Right lobe of liver (tissue), 6 donors: Measurements from ENCODE around the gene RHBDD1. TPM values are rescaled to one million over a fixed set of nuclear protein-coding genes. Genes with fewer than 3 reads are reported as not detected.

Source experiments
- ATAC-seq, 4 donors: fragments of 200-7000 bp; cut with Tn5 transposase; one replicate each; pipeline ENCODE4 v1.9.1; 2020; ENCODE audit warnings: mild to moderate bottlenecking in 4 of 4, moderate library complexity in 4 of 4
- DNase-seq, 3 donors: peaks; one replicate each; pipeline ENCODE4 v3.0.0-alpha.2; 2020
- H3K27ac ChIP-seq, 3 donors: fragments of 200-600 bp; one replicate each; pipeline ENCODE4 v1.8.0; 2022
- H3K27me3 ChIP-seq, 2 donors: fragments of 200-600 bp; one replicate each; pipeline ENCODE4 v1.8.0; 2022
- H3K36me3 ChIP-seq, 4 donors: fragments of 200-600 bp; sonication (generic) in 1 of 4; one replicate each; pipeline versions ENCODE4 v1.5.1 to v1.8.0; 2017 to 2022; ENCODE audit warnings: control low read depth in 1 of 4
- H3K4me1 ChIP-seq, 4 donors: fragments of 200-600 bp; sonication (generic) in 1 of 4; one replicate each; pipeline versions ENCODE4 v1.5.1 to v1.8.0; 2017 to 2022; ENCODE audit warnings: control low read depth in 1 of 4
- H3K4me3 ChIP-seq, 3 donors: fragments of 200-600 bp; one replicate each; pipeline ENCODE4 v1.8.0; 2022
- H3K9me3 ChIP-seq, 4 donors: fragments of 200-600 bp; sonication (generic) in 1 of 4; one replicate each; pipeline versions ENCODE4 v1.5.1 to v1.8.0; 2017 to 2022; ENCODE audit warnings: control low read depth in 1 of 4
- POLR2A ChIP-seq: fragments of 450-650 bp; IDR thresholded peaks from one replicate; pipeline ENCODE4 v1.6.1; 2017; ENCODE audit warnings: antibody characterized with exemption, mild to moderate bottlenecking
- WGBS: methylation state at CpG from one replicate; pipeline ENCODE4 v1.1.6; 2018; ENCODE audit warnings: low coverage, low lambda C conversion rate; ENCODE audit not compliant: insufficient coverage; ENCODE audit errors: missing lambda C conversion rate; 5-methylcytosine and 5-hydroxymethylcytosine counted together
- intact Hi-C, 2 donors: fragments of 100-400 bp; cut with DNase I; formaldehyde crosslinking; loops; one replicate each; pipeline versions ENCODE4 v1.11.2 to v1.14.1; 2022
- total RNA-seq, 6 experiments: library from RNA; depleted of rRNA in 2 of 6; stranded (reverse); fragments of >200 nt in 2 of 6; fragmentation: NEBNext Ultra II Directional in 3 of 6; extraction: Animal tissue kit (Norgen Biotek cat#: 25700) in 3 of 6; gene quantifications; one replicate each; pipeline versions ENCODE4 v1.1.0 to v1.2.4, GENCODE V29; 2016 to 2023
- TF ChIP-seq, protein P1 (sequence below), 4 donors: fragments of 200-600 bp in 3 of 4; fragments of 450-650 bp in 1 of 4; IDR thresholded peaks; one replicate each; pipeline versions ENCODE4 v1.5.1 to v1.8.0; 2016 to 2022; ENCODE audit warnings: antibody characterized with exemption in 4 of 4, mild to moderate bottlenecking in 2 of 4
- donor health status: DM: no; HTN: yes; CAD: no.
- donor health status: DM: no; HTN: no; CAD: no.
- donor health status: DM: no; HTN: no; CAD: no.
- donor health status: DM: no; HTN: yes; CAD: no.
- donor health status: DM: no; HTN: yes; CAD: no.

Gene RHBDD1
- total RNA-seq, 6 experiments from 2014 or later = 14.7 to 25.3 (median 21.0) TPM

DNA sequence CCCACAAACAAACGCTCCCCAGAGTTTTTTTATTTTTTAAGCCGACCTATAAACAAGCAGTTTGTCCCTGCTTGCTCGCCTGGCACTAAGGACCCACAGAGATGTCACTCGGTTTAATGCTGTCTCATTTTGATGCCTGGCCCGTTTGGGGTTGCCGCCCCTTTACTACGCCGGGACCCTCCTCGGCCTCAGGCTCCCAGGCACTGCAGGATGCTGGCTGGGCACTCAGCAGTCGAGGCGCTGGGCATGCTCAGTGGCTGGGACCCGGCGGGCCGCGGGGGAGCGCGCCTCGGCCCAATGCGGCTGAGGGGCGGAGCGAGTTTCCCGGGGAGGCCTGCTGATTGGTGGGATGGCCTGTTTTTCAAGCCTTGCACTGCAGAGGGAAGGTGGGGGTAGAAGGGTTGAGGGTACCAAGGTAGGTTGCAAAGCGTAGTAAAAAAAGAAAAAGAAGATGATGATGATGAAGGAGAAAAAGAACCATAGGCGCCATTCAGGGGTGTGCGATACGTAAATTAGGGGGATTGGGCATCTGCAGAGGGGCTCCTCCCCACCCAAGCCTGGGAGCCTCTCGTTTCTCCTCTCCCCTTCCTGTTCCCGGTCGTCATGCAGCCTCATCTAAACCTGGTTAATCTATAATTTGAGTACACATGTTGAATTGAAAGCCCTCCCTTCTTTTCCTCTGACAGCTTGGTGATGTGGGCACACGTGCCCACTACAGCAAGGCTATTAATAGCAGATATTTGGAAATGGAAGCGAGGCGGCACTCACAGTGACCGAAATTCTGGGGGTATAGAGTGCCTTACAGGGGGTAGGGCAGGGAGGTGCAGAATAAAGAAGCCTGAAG lies 34.7 kb upstream of the RHBDD1 start:
- Histone ChIP-seq H3K4me1 (peaks cover 0 to 17% (median 7%) of the 10 kb centered on the region in 4 donors), H3K27me3 (no peaks in the 10 kb centered on the region), H3K27ac (peak overlapping the region; percentile 91 to 99 (median 98)), H3K9me3 (no peaks in the 10 kb centered on the region), H3K4me3 (peak overlapping the region; percentile 32 to 74 (median 73)), H3K36me3 (no peaks in the 10 kb centered on the region)
- intact Hi-C loops = no loop called here
- ATAC-seq = peak; percentile 59 to 81 (median 70)
- TF ChIP-seq POLR2A = peak; percentile 77
- TF ChIP-seq, protein P1, sequence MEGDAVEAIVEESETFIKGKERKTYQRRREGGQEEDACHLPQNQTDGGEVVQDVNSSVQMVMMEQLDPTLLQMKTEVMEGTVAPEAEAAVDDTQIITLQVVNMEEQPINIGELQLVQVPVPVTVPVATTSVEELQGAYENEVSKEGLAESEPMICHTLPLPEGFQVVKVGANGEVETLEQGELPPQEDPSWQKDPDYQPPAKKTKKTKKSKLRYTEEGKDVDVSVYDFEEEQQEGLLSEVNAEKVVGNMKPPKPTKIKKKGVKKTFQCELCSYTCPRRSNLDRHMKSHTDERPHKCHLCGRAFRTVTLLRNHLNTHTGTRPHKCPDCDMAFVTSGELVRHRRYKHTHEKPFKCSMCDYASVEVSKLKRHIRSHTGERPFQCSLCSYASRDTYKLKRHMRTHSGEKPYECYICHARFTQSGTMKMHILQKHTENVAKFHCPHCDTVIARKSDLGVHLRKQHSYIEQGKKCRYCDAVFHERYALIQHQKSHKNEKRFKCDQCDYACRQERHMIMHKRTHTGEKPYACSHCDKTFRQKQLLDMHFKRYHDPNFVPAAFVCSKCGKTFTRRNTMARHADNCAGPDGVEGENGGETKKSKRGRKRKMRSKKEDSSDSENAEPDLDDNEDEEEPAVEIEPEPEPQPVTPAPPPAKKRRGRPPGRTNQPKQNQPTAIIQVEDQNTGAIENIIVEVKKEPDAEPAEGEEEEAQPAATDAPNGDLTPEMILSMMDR (IDR thresholded peaks at IDR 0.05) = no peak
- WGBS = 3% methylated on average over 24 of the region's 33 CpGs
- peak; percentile 88 to 95 (median 93) for DNase-seq

DNA sequence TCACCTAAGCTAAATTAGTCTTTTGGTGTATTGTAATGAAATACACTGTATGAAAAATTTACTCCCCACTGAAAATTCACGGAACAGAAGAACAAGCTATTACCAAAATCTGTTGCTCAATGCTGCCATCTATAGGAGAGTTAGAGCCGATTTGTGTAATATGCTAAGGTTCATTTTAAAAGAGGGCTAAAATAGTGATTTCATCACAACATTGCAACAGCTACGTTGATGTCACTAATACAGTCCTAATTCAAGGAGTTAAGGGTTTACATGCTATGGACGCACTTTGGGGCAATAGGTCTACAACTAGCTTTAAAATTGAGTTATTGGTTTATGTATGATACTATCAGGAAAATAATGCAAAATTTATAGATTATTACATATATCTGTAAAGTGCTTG lies 33.3 kb upstream of the RHBDD1 start:
- Histone ChIP-seq H3K36me3 (no peaks in the 10 kb centered on the region), H3K4me3 (no peak overlapping the region), H3K27me3 (no peaks in the 10 kb centered on the region), H3K4me1 (peaks cover 0 to 8% (median 4%) of the 10 kb centered on the region in 4 donors), H3K9me3 (no peaks in the 10 kb centered on the region), H3K27ac (peak overlapping the region in 2 of 3 donors; percentile 98 to 99)
- WGBS = 0% methylated on average over 4 of the region's 4 CpGs
- peak; percentile 1 to 22 (median 10) for ATAC-seq
- intact Hi-C loops = no loop called here
- no peak for DNase-seq
- TF ChIP-seq POLR2A = no peak
- TF ChIP-seq, protein P1 (IDR thresholded peaks at IDR 0.05) = peak; percentile 69 to 77 (median 74)

DNA sequence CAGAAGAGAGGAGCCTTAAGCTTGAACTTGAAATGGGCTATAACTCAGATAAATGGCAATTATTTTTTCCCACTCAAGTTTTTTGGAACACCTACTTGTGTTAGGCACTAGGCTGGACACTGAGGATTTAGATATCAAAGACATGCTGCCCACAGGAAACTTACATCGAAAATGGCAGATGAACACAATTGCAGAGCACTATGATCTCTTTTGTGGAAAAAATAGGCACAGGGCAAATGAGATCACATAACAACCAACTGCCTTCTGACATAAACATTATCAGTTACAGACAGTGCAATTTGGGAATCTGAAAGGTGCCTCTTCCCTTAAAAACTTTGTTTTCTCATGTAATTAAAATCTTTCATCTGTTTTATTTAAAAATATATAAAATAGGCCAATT lies 32.4 kb upstream of the RHBDD1 start:
- Histone ChIP-seq H3K4me3 (no peak overlapping the region), H3K27ac (no peak overlapping the region), H3K4me1 (peaks cover 0 to 8% (median 4%) of the 10 kb centered on the region in 4 donors), H3K27me3 (no peaks in the 10 kb centered on the region), H3K36me3 (no peaks in the 10 kb centered on the region), H3K9me3 (no peaks in the 10 kb centered on the region)
- ATAC-seq = no peak
- TF ChIP-seq, protein P1 (IDR thresholded peaks at IDR 0.05) = no peak
- no peak for TF ChIP-seq POLR2A
- WGBS = 54% methylated on average over 1 of the region's 1 CpG
- intact Hi-C loops = no loop called here
- no peak for DNase-seq

DNA sequence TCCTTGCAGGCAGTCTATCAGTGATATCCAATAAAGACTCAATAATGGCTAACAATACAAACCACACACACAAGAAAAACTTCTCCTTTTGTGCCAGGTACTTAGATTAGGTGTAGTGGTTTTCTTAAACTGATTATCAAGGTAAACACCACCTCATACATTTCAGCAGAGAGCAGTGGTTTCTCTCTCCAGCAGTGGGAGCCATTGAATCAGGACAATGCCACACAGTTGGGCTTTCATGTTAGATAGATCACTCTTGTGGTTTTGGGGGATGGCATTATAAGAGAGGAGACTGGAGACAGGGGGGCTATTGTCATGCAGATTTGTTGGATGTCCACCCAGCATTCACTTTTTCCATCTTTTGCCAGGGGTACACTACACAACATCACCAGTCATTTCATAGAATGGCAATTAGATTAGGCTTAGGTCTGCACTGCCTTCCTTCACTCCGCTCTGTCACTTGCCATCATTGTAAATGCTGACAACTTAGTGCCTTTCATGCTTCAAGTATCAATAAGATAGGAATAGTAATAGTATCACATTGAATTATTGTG lies 22.6 kb upstream of the RHBDD1 start:
- no peaks in the 10 kb centered on the region for H3K27me3 ChIP-seq
- peak in 1 of 4 donors; percentile 53 for ATAC-seq
- WGBS = 100% methylated on average over 1 of the region's 1 CpG
- TF ChIP-seq, protein P1 (IDR thresholded peaks at IDR 0.05) = peak in 1 of 4 donors; percentile 26
- TF ChIP-seq POLR2A = no peak
- no peak overlapping the region for H3K27ac ChIP-seq
- intact Hi-C loops = loop anchor here in 1 of 2 donors (10.0 kb wide), 1 partner anchor 162 kb away; no protein-coding TSS in a partner anchor
- H3K4me3 ChIP-seq = no peak overlapping the region
- DNase-seq = no peak
- no peaks in the 10 kb centered on the region for H3K4me1 ChIP-seq
- H3K9me3 ChIP-seq = no peaks in the 10 kb centered on the region
- H3K36me3 ChIP-seq = no peaks in the 10 kb centered on the region
